GM12878 (cell line): ENCODE measurements around the gene SLC29A2. TPM values are rescaled to one million over a fixed set of nuclear protein-coding genes. Genes with fewer than 3 reads are reported as not detected.

Source experiments
- ASH2L ChIP-seq: fragments of 300-600, 200-600 bp; sonication (generic); IDR thresholded peaks from 2 replicates; pipeline ENCODE4 v1.6.1; 2017; ENCODE audit warnings: low read depth, mild to moderate bottlenecking, borderline replicate concordance
- ATF2 ChIP-seq: IDR thresholded peaks from 2 replicates; pipeline ENCODE4 v1.6.1; 2012; ENCODE audit warnings: low read length, inconsistent platforms
- BCL11A ChIP-seq: IDR thresholded peaks from 2 replicates; pipeline ENCODE4 v1.6.1; 2011; ENCODE audit warnings: low read depth, low read length
- CHD4 ChIP-seq: fragments of 200-600 bp; sonication (generic); IDR thresholded peaks from 2 replicates; pipeline ENCODE4 v1.6.1; 2016; ENCODE audit warnings: mild to moderate bottlenecking
- CREM ChIP-seq: IDR thresholded peaks from 2 replicates; pipeline ENCODE4 v1.6.1; 2014; ENCODE audit warnings: antibody characterized with exemption, low read depth
- EGR1 ChIP-seq, 2 experiments: IDR thresholded peaks; 1 replicate in 1 of 2; 2 replicates in 1 of 2; pipeline ENCODE4 v1.6.1; 2011 to 2012; ENCODE audit warnings: low read depth in 2 of 2, low read length in 2 of 2, borderline replicate concordance in 1 of 2, mild to moderate bottlenecking in 1 of 2, moderate library complexity in 1 of 2
- EZH2 ChIP-seq: IDR thresholded peaks from 2 replicates; pipeline ENCODE4 v1.6.1; 2012; ENCODE audit warnings: low read depth, mild to moderate bottlenecking, control low read depth, inconsistent platforms, low read length, borderline replicate concordance; ENCODE audit not compliant: control insufficient read depth
- FOXM1 ChIP-seq: IDR thresholded peaks from 2 replicates; pipeline ENCODE4 v1.6.1; 2012; ENCODE audit warnings: low read depth, mild to moderate bottlenecking, inconsistent platforms, low read length, moderate library complexity
- IKZF2 ChIP-seq, 2 experiments: fragments of 450-650 bp; IDR thresholded peaks; 2 replicates each; pipeline ENCODE4 v1.6.1; 2017; ENCODE audit warnings: mild to moderate bottlenecking in 2 of 2, moderate library complexity in 2 of 2
- MEF2A ChIP-seq: IDR thresholded peaks from 2 replicates; pipeline ENCODE4 v1.6.1; 2011; ENCODE audit warnings: low read depth, mild to moderate bottlenecking, low read length, moderate library complexity; ENCODE audit not compliant: insufficient read depth
- MTA2 ChIP-seq: fragments of 450-650 bp; IDR thresholded peaks from 2 replicates; pipeline ENCODE4 v1.6.1; 2016; ENCODE audit warnings: low read depth, mild to moderate bottlenecking, moderate library complexity
- MTA3 ChIP-seq: IDR thresholded peaks from 2 replicates; pipeline ENCODE4 v1.6.1; 2012; ENCODE audit warnings: low read length, inconsistent platforms, borderline replicate concordance
- MYB ChIP-seq: fragments of 150-350 bp; IDR thresholded peaks from 2 replicates; pipeline ENCODE4 v1.6.1; 2014; ENCODE audit warnings: mild to moderate bottlenecking, low read depth, low read length, borderline replicate concordance
- NR2F1 ChIP-seq: fragments of 450-650 bp; conservative IDR thresholded peaks from 2 replicates; pipeline ENCODE4 v1.6.1; 2017; ENCODE audit warnings: mild to moderate bottlenecking
- SMAD5 ChIP-seq: IDR thresholded peaks from 2 replicates; pipeline ENCODE4 v1.6.1; 2016; ENCODE audit warnings: antibody characterized with exemption, low read depth
- SPI1 ChIP-seq: IDR thresholded peaks from 2 replicates; pipeline ENCODE4 v1.6.1; 2011; ENCODE audit warnings: low read depth, mild to moderate bottlenecking, low read length, moderate library complexity, borderline replicate concordance; ENCODE audit not compliant: insufficient read depth
- YY1 ChIP-seq: IDR thresholded peaks from 2 replicates; pipeline ENCODE4 v1.6.1; 2011; ENCODE audit warnings: low read depth, mild to moderate bottlenecking, low read length
- ZBED1 ChIP-seq: IDR thresholded peaks from 2 replicates; pipeline ENCODE4 v1.6.1; 2016; ENCODE audit warnings: borderline replicate concordance
- ZBTB33 ChIP-seq: fragments of 450-650 bp; IDR thresholded peaks from 2 replicates; pipeline ENCODE4 v1.6.1; 2017; ENCODE audit warnings: mild to moderate bottlenecking
- ZSCAN29 ChIP-seq: fragments of 450-650 bp; IDR thresholded peaks from 2 replicates; pipeline ENCODE4 v1.6.1; 2017; ENCODE audit warnings: mild to moderate bottlenecking, moderate library complexity
- polyA plus RNA-seq, 11 experiments: library from polyadenylated mRNA; depleted of rRNA in 4 of 11; unstranded in 6 of 11; stranded (reverse) in 5 of 11; fragments of >200 nt; fragmentation: Nextera tagmentation in 4 of 11; fragmentation: Illumina TruSeq in 1 of 11; extraction: Ambion mirVana in 4 of 11; extraction: Trizol in 1 of 11; gene quantifications; 1 replicate in 1 of 11; 2 replicates in 10 of 11; pipeline versions ENCODE4 v1.2.1 to v1.2.3, GENCODE V29; 2011 to 2016; ENCODE audit warnings: inconsistent platforms in 2 of 11, missing spikeins in 2 of 11, low read depth in 1 of 11
- total RNA-seq, 4 experiments: library from RNA; depleted of rRNA in 3 of 4; stranded (reverse); fragments of >200 nt in 3 of 4; fragmentation: Illumina TruSeq in 1 of 4; extraction: Trizol in 1 of 4; gene quantifications; 2 replicates each; pipeline versions ENCODE4 v1.2.1 to v1.2.3, GENCODE V29; 2013 to 2021
- TF ChIP-seq, protein P1 (sequence below): IDR thresholded peaks from 2 replicates; pipeline ENCODE4 v1.6.1; 2011; ENCODE audit warnings: borderline replicate concordance, low read depth, mild to moderate bottlenecking, moderate library complexity, mixed read lengths, low read length; ENCODE audit not compliant: insufficient read depth; ENCODE audit errors: extremely low read length
- TF ChIP-seq, protein P2 (sequence below): fragments of 450-650 bp; IDR thresholded peaks from 2 replicates; pipeline ENCODE4 v1.6.1; 2017; ENCODE audit warnings: antibody characterized with exemption, mild to moderate bottlenecking, moderate library complexity

Gene SLC29A2
- total and polyA plus RNA-seq, 10 of the 15 experiments (the other 5 are each of a cell fraction or from before 2014, with no cell fraction given), result 0.27 to 7.5 (median 2.2) TPM

DNA sequence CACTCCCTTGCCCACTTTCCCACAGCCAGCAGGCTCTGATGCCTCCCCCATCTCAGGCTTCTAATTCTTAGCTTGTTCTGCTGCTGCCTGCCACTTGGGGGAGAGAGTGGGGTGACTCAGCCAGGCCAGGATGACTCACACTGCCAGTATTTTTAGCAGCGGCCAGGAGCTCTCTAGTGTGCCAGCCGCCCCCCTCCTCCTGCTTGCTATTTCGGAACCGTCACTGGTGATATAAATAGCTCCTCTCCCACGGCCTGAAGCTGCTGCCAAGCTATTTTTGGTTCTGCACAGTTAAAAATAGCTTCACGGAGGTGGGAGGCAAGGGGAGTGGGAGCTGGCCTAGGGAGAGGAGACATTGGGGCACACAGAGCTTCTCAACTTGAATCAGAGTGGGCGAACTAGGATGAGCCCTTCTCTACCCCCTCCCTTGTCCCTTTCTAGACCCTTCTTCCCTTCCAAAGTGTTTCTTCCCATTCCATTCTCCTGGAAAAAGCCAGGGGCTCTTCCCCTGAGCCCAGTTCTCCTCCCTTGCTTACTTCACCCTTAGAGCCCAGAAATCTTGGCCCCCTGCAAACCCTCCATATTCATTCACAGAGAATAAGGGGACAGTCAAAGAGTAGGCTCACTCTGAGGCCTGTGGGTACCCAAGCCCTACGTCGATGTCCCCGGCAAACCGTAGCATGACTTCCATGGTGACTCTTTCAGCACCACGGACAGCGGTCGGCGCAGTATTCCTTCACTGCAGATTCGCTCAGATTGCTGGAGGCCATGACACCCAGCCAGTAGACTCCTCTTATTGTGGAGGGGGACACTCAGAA lies 46.8 kb upstream of the SLC29A2 start (continued):
- no peak for TF ChIP-seq ZBTB33
- no peak for TF ChIP-seq CHD4
- TF ChIP-seq ATF2, result 0 out of 2 replicates have a peak, but pooled peaks have one; percentile 31
- TF ChIP-seq MTA2, result no peak
- TF ChIP-seq, protein P1, sequence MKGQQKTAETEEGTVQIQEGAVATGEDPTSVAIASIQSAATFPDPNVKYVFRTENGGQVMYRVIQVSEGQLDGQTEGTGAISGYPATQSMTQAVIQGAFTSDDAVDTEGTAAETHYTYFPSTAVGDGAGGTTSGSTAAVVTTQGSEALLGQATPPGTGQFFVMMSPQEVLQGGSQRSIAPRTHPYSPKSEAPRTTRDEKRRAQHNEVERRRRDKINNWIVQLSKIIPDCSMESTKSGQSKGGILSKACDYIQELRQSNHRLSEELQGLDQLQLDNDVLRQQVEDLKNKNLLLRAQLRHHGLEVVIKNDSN, result no peak
- peak; percentile 45; the same call in 1 of the 2 replicates for TF ChIP-seq YY1
- TF ChIP-seq ASH2L, result no peak
- peak; percentile 82 for TF ChIP-seq BCL11A
- TF ChIP-seq MEF2A, result peak; percentile 97
- peak; percentile 30; the same call in 1 of the 2 replicates for TF ChIP-seq FOXM1
- TF ChIP-seq EZH2, result no peak
- no peak for TF ChIP-seq NR2F1
- 0 out of 3 replicates have a peak, but pooled peaks of 1 of the 2 experiments have one; percentile 9 for TF ChIP-seq EGR1 (IDR thresholded peaks at IDR 0.05; ENCODE audit: borderline replicate concordance in 1 of 2, low read depth in 2 of 2, low read length in 2 of 2)
- no peak for TF ChIP-seq ZBED1
- TF ChIP-seq MTA3, result no peak
- no peak for TF ChIP-seq SPI1
- TF ChIP-seq SMAD5, result no peak
- no peak for TF ChIP-seq IKZF2 (IDR thresholded peaks at IDR 0.05)
- TF ChIP-seq ZSCAN29, result no peak
- TF ChIP-seq, protein P2, sequence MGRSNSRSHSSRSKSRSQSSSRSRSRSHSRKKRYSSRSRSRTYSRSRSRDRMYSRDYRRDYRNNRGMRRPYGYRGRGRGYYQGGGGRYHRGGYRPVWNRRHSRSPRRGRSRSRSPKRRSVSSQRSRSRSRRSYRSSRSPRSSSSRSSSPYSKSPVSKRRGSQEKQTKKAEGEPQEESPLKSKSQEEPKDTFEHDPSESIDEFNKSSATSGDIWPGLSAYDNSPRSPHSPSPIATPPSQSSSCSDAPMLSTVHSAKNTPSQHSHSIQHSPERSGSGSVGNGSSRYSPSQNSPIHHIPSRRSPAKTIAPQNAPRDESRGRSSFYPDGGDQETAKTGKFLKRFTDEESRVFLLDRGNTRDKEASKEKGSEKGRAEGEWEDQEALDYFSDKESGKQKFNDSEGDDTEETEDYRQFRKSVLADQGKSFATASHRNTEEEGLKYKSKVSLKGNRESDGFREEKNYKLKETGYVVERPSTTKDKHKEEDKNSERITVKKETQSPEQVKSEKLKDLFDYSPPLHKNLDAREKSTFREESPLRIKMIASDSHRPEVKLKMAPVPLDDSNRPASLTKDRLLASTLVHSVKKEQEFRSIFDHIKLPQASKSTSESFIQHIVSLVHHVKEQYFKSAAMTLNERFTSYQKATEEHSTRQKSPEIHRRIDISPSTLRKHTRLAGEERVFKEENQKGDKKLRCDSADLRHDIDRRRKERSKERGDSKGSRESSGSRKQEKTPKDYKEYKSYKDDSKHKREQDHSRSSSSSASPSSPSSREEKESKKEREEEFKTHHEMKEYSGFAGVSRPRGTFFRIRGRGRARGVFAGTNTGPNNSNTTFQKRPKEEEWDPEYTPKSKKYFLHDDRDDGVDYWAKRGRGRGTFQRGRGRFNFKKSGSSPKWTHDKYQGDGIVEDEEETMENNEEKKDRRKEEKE, result no peak
- no peak; the same call in 1 of the 2 replicates for TF ChIP-seq CREM
- no peak for TF ChIP-seq MYB
